Activated CD8-positive, alpha-beta memory T cell treated with anti-CD3 and anti-CD28 coated beads, Interleukin-2, amount 50 U/mL, for 24 hours (primary cell): ENCODE results near the gene NOP9.
"Not testable (repeated sequence)": the region's sequence is repeated elsewhere in the genome, so short reads cannot be mapped to it uniquely, and the experiment has no call there.

ENCODE experiments used
- DNase-seq: peaks from one replicate; pipeline ENCODE4 v3.0.0-alpha.2; 2020; ENCODE audit errors: extremely low read depth

The NOP9 gene

DNA sequence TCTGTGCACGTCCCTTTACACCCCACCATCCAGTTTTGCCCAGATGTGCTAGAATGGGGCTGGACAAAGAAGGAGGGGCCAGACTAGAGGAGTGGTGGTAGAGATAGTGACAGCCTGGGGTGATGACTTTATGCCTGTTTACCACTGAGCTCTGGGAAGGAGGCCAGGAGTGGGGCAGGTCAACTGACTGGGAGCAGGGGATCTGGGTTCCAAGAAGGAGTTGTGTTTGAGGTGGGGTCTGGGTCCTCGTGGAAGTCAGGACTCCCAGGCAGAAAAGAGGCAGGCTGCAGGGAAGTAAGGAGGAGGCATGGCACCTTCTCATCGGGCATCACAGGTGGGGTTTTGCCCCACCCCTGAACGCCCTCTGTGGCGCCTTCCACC lies 10.6 kb downstream of the NOP9 start:
- no peak for DNase-seq

DNA sequence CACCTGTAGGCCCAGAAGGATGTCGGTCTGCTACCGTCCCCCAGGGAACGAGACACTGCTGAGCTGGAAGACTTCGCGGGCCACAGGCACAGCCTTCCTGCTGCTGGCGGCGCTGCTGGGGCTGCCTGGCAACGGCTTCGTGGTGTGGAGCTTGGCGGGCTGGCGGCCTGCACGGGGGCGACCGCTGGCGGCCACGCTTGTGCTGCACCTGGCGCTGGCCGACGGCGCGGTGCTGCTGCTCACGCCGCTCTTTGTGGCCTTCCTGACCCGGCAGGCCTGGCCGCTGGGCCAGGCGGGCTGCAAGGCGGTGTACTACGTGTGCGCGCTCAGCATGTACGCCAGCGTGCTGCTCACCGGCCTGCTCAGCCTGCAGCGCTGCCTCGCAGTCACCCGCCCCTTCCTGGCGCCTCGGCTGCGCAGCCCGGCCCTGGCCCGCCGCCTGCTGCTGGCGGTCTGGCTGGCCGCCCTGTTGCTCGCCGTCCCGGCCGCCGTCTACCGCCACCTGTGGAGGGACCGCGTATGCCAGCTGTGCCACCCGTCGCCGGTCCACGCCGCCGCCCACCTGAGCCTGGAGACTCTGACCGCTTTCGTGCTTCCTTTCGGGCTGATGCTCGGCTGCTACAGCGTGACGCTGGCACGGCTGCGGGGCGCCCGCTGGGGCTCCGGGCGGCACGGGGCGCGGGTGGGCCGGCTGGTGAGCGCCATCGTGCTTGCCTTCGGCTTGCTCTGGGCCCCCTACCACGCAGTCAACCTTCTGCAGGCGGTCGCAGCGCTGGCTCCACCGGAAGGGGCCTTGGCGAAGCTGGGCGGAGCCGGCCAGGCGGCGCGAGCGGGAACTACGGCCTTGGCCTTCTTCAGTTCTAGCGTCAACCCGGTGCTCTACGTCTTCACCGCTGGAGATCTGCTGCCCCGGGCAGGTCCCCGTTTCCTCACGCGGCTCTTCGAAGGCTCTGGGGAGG lies 11.3 kb downstream of the NOP9 start, which contains the start of gene LTB4R:
TSS of gene LTB4R (plus strand) at position 857 of the 959 bp plus-strand sequence. CDS start 4,150 bp downstream, outside the sequence.
- DNase-seq: no peak

DNA sequence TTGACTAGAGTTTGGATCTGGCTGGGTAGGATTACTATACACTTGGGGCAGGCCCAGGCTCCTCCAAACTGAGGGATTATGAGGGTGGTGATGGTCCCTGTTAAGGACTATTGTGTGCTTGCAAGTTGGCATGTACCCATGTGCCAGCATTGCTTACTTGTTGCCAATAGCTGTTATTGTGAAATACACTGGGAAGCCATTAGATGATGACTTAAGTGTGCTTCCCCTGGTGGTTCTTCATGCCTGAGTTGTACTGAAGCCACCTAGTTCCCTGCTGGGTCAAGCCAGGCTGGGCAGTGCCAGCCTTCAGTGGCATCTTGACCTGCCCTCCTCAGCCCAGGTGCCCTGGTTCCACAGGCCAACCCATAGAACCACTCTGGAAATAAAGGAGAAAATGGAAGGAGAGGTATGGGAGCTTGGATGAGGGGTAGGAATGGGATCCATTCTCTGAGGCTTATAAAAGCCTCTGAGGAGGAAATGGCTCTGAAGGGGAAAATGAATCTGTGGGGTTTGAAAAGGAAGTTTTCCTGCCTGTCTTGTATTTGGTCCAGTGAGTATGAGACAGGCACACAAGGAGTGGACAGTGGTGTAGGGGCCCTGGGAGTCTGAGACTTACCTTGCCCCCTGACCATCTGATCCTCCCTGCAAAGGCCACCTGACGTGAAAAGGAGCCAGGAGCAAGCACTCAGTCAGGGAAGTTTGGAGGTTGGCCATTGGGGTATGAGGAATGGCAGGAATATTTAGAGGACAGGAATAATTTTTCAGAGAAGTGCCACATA lies 12.4 kb downstream of the NOP9 start:
- DNase-seq: no peak

DNA sequence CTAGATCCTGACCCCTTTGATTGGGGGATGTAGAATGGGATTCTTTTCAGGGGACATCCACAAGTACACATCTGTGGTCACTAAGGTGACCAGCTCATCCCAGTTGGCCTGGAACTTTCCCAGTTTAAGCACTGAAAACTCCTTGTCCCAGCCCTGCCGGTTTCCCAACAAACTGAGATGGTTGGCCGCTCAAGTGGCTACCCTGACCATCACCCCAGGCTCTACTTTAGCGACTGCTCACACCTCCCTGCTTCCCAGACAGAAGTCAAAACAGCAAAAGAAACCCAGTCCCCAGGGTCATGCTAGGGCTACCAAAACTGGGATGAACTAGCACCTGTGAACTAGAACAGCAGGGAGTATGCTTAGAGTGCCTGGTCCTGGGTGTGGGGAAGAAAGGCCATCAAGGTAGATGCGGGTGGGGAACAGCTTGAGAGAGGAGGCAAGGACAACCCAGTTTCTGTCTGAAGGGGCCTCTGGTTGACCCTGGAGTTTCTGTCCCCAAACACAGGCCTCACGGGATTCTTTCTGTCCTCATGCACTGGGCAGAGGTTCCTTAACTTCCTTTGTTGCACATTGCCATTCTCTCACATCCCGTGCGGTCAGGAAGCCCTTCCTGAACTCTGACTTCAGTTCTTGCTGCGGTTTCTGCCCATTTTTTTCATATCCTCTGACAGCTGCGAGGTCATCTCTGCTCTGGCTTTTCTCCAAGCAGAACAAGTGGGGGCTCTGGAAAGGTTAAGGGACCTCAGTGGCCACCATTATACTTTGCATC lies 13.3 kb downstream of the NOP9 start:
- DNase-seq: no peak

DNA sequence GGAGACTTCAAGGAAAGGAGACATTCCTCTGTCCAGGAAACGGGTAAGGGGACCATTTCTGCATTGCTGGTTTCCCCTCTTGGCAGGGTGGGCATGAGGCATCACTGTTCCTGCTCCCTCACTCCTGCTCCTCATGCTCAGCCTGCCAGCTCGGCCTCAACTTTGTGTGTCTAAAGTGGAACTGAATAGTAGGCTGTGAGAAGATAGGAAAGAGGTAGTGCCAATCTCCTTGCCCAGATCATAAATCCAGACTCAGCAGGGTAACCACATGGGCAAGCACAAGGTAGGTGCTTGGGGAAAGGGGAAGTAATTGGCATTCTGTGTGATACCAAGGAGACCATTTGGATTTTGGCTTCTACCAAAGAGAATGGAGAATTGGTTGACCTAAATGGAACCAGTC lies 14.3 kb downstream of the NOP9 start:
- no peak for DNase-seq

DNA sequence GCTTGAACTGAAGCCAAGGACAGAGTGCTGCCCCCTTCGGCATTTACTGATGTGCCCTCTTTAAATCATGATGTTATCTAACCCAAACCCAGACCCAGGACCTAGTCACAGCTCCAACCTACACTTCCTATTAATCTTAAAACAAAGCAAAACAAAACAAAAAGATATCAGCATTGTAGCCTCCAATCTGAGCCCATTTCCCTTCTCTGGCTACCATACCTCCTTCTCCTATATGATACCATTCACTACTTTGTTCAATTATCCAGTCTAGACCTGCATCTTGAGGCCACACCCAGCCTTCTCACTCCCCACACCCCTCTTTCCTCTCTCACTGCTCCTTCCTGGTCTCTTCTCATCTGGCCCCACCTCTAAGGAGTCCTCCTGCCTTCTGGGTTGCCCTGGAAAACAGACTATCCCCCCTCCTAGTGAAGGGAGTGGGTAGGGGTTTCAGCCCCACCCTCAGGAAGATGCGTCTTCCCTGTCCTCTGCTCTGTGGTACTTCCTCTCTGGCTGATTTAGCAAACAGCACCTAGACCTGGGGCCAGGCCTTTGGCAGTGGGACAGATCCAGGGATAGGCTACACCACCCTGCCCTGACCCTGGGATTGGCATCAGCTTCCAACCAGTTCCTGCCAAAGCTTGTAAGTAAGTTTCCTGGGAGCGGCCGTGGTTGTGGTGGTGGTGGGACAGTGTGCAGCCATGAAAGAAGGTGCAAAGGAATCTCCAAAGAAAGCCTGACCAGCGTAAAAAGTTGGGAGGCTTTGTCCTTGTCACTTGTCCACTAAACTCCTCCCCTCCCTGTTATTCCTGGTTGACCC lies 14.9 kb downstream of the NOP9 start:
- DNase-seq: no peak

DNA sequence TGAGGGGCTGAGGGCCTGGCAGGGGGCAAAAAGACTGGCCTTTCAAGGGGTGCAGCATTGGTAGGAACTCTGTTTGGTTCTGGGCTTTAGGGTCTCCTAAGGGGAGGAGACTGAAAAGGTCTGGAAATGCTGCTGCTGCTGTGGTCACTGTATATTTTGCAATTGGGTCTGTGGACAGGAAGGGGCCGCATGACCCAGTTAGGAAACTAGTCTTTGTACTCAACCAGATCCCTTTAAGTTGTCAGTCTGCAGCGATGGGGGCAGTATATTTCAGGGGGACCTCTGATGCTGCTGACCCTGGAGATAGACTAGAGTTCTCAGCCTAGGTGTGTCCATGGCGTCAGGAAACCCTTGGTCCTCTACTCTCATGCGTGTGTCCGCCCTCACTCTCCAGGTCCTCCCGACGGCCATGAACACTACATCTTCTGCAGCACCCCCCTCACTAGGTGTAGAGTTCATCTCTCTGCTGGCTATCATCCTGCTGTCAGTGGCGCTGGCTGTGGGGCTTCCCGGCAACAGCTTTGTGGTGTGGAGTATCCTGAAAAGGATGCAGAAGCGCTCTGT lies 15.7 kb downstream of the NOP9 start:
- no peak for DNase-seq

DNA sequence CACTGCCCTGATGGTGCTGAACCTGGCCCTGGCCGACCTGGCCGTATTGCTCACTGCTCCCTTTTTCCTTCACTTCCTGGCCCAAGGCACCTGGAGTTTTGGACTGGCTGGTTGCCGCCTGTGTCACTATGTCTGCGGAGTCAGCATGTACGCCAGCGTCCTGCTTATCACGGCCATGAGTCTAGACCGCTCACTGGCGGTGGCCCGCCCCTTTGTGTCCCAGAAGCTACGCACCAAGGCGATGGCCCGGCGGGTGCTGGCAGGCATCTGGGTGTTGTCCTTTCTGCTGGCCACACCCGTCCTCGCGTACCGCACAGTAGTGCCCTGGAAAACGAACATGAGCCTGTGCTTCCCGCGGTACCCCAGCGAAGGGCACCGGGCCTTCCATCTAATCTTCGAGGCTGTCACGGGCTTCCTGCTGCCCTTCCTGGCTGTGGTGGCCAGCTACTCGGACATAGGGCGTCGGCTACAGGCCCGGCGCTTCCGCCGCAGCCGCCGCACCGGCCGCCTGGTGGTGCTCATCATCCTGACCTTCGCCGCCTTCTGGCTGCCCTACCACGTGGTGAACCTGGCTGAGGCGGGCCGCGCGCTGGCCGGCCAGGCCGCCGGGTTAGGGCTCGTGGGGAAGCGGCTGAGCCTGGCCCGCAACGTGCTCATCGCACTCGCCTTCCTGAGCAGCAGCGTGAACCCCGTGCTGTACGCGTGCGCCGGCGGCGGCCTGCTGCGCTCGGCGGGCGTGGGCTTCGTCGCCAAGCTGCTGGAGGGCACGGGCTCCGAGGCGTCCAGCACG lies 16.4 kb downstream of the NOP9 start:
- no peak for DNase-seq

DNA sequence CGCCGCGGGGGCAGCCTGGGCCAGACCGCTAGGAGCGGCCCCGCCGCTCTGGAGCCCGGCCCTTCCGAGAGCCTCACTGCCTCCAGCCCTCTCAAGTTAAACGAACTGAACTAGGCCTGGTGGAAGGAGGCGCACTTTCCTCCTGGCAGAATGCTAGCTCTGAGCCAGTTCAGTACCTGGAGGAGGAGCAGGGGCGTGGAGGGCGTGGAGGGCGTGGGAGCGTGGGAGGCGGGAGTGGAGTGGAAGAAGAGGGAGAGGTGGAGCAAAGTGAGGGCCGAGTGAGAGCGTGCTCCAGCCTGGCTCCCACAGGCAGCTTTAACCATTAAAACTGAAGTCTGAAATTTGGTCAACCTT lies 16.9 kb downstream of the NOP9 start:
- no peak for DNase-seq

DNA sequence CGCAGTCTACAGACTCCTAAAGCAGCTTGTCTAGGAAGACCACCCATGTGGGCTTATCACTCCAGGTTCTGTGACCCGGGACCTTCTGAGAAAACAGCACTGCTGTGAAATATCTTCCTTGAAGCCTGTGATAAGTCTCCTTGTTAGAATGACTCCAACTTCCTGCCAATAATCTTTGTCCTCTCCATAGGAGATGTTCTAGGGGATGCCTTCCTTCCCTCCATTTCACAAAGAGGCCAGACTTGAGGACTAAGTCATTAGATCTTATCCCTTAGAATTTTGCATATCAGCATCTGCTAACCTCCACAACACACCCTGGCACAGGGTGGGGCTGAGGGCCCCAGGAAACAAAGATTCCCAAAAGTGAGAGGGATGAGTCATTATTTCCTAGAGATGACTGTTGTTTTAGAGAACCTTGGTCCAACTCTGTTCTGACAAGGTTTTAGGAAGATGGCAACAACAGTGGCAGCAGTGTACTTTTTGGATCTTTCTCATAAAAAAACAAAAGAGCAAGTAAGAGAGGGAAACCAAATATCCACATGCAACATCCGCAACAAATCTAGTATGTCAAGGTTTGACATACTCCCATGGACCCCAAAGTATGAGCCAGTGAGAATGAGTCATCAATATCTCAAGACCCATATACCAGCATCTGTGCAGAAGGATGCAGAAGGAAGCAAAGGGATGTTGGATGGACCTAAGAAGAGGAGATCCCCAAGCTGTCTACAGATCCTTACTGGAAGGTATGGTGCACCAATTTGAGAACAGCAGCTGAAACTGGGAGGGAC lies 17.7 kb downstream of the NOP9 start:
- DNase-seq: no peak

DNA sequence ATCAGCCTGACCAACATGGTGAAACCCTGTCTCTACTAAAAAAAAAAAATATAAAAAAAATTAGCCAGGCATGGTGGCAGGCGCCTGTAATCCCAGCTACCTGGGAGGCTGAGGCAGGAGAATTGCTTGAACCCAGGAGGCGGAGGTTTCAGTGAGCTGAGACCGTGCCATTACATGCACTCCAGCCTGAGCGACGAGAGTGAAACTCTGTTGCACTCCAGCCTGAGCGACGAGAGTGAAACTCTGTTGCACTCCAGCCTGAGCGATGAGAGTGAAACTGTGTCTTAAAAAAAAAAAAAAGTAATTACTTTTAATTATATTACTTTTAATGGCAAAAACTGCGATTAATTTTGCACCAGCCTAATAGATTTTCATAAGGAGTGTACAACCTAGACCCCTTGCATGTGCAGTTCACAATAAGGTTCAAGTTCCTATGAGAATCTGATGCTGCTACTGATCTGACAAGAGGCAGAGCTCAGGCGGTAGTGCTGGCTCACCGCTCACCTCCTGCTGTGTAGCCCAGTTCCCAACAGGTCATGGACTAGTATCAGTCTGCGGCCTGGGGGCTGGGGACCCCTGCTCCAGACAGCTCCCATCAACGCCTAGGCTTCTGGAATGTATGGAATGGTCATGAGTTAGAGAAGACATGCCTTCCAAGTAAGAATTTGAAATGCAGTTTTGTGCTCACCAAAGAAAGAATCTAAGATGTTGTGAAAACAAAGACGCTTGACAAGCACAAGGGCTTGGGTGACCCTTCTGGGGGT lies 21.7 kb downstream of the NOP9 start:
- no peak for DNase-seq

DNA sequence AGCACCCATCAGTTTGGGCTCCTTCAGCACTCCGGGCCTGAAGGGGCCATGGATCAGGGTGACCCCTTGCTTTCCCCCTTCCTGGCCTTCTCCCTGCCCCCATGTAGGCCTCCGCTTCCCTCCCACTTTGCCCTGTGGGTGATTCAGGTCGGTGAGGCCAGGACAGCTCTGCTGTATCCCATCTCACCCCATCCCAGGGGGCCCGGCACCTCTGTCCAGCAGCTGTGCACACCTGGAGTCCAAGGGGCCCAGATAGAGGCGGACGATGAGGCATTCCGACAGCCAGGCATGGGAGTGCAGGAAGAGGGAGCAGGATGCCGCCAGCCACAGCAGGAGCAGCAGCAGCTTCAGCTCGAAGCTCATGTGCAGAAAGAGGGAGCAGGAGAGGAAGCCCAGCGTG lies 23.0 kb downstream of the NOP9 start:
- DNase-seq: no peak

DNA sequence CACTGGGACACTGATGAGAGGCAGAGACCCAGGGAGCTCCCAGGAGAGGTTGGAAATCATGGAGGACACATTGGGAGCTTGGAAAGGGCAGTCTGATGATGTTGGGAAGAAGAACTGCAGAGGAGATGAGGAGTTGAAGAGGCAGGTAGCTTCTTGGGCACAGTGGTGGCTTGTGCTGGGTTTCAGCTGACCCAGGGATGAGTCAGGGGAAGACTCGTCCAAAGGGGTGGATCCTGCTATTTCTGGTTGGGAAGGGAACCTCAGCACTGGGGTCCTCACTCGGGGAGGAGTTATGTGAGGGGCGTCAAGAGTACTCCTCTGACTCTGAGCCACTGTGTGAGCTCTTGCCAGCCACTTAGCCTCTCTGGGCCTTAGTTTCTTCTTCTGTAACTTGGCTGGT lies 23.7 kb downstream of the NOP9 start:
- DNase-seq: no peak

DNA sequence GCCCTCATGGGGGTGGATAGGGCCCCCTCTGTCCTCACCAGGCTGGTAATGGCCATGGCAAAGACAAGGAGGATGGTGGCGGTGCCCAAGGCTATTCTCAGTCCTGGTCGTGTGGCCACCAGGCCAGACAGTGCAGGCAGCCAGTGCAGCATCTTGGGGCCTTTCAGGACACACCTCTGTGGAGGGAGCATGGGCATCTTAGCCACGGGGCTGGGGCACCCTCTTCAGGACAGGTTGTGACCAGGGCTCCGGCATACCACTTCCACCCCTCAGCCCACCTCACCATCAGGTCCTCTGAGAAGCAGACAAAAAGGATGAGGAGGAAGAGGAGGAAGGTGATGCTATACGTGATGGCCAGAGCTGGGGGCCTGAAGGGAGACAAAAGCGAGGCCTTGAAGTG lies 24.4 kb downstream of the NOP9 start:
- DNase-seq: no peak

DNA sequence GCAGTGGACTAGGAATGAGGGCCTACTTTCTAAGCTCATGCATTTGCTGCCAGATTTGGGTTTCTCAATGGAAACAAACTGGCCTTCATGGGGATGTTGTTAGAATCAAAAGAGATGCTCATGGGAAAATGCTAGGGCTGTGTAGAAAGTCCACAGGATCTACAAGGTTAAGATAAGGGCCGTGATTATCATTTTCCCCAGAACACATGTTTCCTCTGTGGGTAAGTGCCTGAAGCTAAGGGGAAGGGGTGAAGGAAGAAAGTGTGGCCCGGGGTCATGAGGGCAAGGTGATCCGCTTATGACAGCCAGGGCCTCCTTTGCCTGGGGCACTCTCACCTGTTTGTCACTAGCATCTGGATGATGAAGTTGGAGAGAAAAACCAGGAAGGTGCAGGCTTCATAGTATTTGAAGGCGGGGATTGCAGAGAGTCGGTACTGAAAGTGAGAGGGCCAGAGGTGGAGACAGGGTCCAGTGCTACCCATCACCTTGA lies 25.4 kb downstream of the NOP9 start:
- DNase-seq: no peak

DNA sequence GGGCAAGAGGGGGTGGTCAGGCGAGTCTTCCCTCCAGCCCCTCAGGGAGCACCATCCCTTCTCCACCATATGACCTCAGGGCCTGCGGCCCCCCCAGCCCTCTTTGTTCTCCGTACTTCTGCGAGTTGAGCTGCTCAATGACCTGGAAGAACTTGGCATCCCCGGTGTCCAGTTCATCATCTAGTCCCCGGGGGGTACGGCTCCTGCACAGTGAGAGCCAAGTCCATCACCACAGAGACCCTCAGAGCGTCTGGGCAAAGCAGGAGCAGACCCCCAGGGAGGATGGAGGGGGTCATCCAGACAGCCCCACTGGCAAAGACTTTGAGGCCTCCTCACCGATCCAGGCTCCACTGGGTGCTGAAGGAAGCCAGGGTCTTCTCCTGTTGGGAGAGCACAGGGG lies 26.3 kb downstream of the NOP9 start:
- DNase-seq: no peak

DNA sequence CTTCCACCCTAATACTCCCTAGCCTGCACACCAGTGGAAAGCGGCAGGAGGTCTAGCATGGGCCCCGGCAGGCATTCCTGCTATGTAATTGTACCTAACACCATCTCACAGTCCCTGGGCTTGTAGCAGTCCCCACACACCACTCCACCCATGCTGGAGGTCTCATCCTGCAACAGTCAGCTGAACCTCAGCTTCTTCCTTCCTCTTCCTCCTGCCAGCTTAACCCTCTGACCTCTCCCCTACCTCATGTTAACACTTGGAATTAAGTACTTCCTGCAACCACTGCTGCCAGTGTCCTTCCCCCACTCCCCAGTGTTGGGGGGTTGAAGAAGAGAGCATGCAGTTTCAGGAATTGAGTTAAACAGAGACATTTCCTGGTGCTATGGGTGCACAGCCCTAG lies 27.7 kb downstream of the NOP9 start:
- DNase-seq: no peak

DNA sequence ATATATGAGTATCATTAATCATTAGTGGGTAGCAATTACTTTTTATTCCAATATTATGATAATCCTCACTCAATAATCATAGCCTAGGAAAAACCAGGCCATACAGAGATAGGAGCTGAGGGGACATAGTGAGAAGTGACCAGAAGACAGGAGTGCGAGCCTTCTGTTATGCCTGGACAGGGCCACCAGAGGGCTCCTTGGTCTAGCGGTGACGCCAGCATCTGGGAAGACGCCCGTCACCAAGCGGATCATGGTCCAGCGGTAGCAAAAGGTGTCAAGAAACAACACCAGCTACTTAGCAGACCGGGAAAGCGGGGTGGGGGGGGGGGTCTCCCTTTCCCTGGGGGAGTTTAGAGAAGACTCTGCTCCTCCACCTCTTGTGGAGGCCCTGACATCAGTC lies 28.3 kb downstream of the NOP9 start:
- not testable (repeated sequence) for DNase-seq
